ENCODE results near the gene KLC4. TPM values are rescaled to one million over a fixed set of nuclear protein-coding genes. Genes with fewer than 3 reads are reported as not detected.

The KLC4 gene
- total RNA-seq, 1 experiment from 2014 or later = 50.7 TPM

DNA sequence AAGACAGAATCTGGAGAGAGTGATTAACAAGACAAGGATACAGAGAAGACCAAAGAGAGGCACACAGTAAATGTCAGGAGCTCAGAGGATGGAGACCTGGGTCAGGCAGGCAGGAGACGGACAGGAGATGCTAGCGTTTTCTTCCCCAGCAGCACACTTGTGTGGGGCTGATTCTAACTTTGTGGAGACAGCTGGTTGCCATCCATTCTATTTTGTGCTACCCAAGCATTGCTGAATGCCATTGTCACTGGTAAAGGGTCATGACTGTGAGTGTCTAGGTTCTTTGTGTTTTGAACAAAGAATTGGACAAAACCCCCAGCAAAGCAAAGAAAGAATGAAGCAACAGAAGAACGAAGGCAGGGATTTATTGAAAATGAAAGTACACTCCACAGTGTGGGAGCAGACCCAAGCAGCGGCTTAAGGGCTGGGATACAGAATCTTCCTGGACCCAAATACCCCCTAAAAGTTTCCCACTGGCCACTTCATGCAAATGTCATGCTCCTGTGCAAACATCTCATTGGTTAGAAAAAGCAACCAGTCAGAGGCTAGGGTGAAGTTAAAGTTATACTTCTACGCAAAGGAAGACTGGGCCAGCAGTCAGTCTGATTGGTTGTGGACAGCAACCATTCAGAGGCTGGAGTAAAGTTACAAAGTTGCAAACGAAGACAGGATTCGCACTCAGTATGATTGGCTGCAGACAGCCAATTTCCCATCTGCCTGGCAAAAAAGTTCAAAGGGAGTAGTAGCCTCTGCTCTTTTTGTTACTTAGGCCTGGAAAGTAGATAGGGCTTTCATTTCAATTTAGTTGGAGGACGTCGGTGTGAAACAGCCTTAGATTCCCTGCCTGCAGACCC, 34.2 kb downstream of the KLC4 start:
- TF ChIP-seq CTCF (IDR thresholded peaks at IDR 0.05; ENCODE audit: unreplicated experiment) = no peak
- intact Hi-C loops (cut with micrococcal nuclease; ENCODE audit: unreplicated experiment) = no loop called here
- Mint-ChIP-seq H3K27ac (ENCODE audit: unreplicated experiment) (peak overlapping the region; percentile 59), H3K36me3 (ENCODE audit: insufficient read depth, unreplicated experiment) (no peaks in the 10 kb centered on the region), H3K9me3 (ENCODE audit: low read depth, unreplicated experiment) (no peaks in the 10 kb centered on the region), H3K4me3 (ENCODE audit: low read depth, unreplicated experiment) (peak overlapping the region; percentile 64), H3K27me3 (ENCODE audit: unreplicated experiment) (no peaks in the 10 kb centered on the region), H3K4me1 (ENCODE audit: low read depth, unreplicated experiment) (peaks cover 58% of the 10 kb centered on the region)
- CTCF ChIA-PET = interaction anchor here (0.6 to 0.9 kb wide), 2 partner anchors 10 to 36 kb away, joined by 3 read pairs; no protein-coding TSS in a partner anchor
- peak; percentile 37 for DNase-seq
- no TSS peak for BruUV-seq (replicated peaks)

GRCh38 chr6:43095939-43096338, 36.5 kb downstream of the KLC4 start:
- no TSS peak for BruUV-seq (replicated peaks)
- Mint-ChIP-seq H3K36me3 (ENCODE audit: insufficient read depth, unreplicated experiment) (no peaks in the 10 kb centered on the region), H3K27ac (ENCODE audit: unreplicated experiment) (peak overlapping the region; percentile 68), H3K27me3 (ENCODE audit: unreplicated experiment) (no peaks in the 10 kb centered on the region), H3K9me3 (ENCODE audit: low read depth, unreplicated experiment) (no peaks in the 10 kb centered on the region), H3K4me3 (ENCODE audit: low read depth, unreplicated experiment) (peak overlapping the region; percentile 59), H3K4me1 (ENCODE audit: low read depth, unreplicated experiment) (peaks cover 49% of the 10 kb centered on the region)
- intact Hi-C loops (cut with micrococcal nuclease; ENCODE audit: unreplicated experiment) = no loop called here
- no peak for TF ChIP-seq CTCF (IDR thresholded peaks at IDR 0.05; ENCODE audit: unreplicated experiment)
- no peak for DNase-seq
- CTCF ChIA-PET = interaction anchor here (0.5 to 2.0 kb wide), 8 partner anchors 14 to 796 kb away, joined by 3 to 9 read pairs (median 4); partner anchors contain the start of genes KLC4, KLHDC3, MEA1 and MRPL2

DNA sequence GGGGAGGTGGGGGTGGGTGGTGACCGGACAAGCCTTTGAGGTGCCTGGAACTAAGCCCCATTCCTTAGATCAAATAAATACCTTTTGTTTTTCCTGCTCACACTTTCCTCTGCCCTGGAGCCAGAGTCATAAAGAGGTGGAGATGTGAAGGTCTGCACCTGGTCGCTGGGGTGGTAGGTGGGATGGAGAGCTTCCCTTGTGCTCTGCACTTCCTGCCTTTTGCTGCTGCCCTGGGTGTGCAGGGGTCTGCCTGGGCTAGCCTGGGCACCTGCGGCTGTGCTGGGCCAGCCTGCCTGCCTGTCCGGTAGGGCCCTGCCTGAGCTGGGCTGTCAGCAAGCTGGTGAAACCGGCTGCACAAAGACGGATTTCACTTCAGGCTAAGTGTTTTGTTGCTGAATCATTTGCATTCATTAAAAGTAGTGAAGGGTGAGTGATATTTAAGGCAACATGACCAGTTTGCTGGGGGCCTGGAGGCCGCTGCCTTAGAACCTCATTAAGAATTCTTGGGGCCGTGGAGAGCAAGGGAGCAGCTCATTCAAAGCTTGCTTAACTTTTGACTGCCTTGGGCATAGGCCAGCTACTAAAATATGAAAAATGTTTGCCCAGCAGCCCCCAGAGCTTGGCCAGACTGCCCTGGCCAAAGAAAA, 37.1 kb downstream of the KLC4 start:
- Mint-ChIP-seq H3K27ac (ENCODE audit: unreplicated experiment) (peak overlapping the region; percentile 68), H3K36me3 (ENCODE audit: insufficient read depth, unreplicated experiment) (no peaks in the 10 kb centered on the region), H3K4me1 (ENCODE audit: low read depth, unreplicated experiment) (peaks cover 49% of the 10 kb centered on the region), H3K4me3 (ENCODE audit: low read depth, unreplicated experiment) (peak overlapping the region; percentile 59), H3K9me3 (ENCODE audit: low read depth, unreplicated experiment) (no peaks in the 10 kb centered on the region), H3K27me3 (ENCODE audit: unreplicated experiment) (no peaks in the 10 kb centered on the region)
- no TSS peak for BruUV-seq (replicated peaks)
- DNase-seq = peak; percentile 82
- CTCF ChIA-PET = interaction anchor here (0.7 to 2.0 kb wide), 7 partner anchors 13 to 796 kb away, joined by 3 to 9 read pairs (median 5); partner anchors contain the start of genes KLC4, KLHDC3, MEA1 and MRPL2
- intact Hi-C loops (cut with micrococcal nuclease; ENCODE audit: unreplicated experiment) = no loop called here
- TF ChIP-seq CTCF (IDR thresholded peaks at IDR 0.05; ENCODE audit: unreplicated experiment) = no peak

GRCh38 chr6:43097098-43097489, 37.7 kb downstream of the KLC4 start:
- H3K27me3 Mint-ChIP-seq (ENCODE audit: unreplicated experiment) = no peaks in the 10 kb centered on the region
- H3K9me3 Mint-ChIP-seq (ENCODE audit: low read depth, unreplicated experiment) = no peaks in the 10 kb centered on the region
- H3K4me1 Mint-ChIP-seq (ENCODE audit: low read depth, unreplicated experiment) = peaks cover 49% of the 10 kb centered on the region
- peak overlapping the region; percentile 59 for H3K4me3 Mint-ChIP-seq (ENCODE audit: low read depth, unreplicated experiment)
- no TSS peak for BruUV-seq (replicated peaks)
- no peak for DNase-seq
- CTCF ChIA-PET = interaction anchor here (1.2 to 2.0 kb wide), 6 partner anchors 13 to 83 kb away, joined by 3 to 9 read pairs (median 4); partner anchors contain the start of genes KLC4, KLHDC3, MEA1 and MRPL2
- no peaks in the 10 kb centered on the region for H3K36me3 Mint-ChIP-seq (ENCODE audit: insufficient read depth, unreplicated experiment)
- H3K27ac Mint-ChIP-seq (ENCODE audit: unreplicated experiment) = peak overlapping the region; percentile 68
- peak; percentile 11 for TF ChIP-seq CTCF (IDR thresholded peaks at IDR 0.05; ENCODE audit: unreplicated experiment)
- intact Hi-C loops (cut with micrococcal nuclease; ENCODE audit: unreplicated experiment) = no loop called here

Data from Calu3 (cell line).